NCI-H82 treated with DMSO at 0.1 percent for 48 hours (cell line): Measurements from ENCODE around the gene HMG20B.

Experiments
- DNase-seq: peaks from one replicate; lab custom pipeline; 2025; ENCODE audit not compliant: unreplicated experiment; lab: John Stamatoyannopoulos, UW

HMG20B gene

GRCh38 chr19:3605770-3606169, 33.0 kb downstream of the HMG20B start:
- DNase-seq: no peak

DNA sequence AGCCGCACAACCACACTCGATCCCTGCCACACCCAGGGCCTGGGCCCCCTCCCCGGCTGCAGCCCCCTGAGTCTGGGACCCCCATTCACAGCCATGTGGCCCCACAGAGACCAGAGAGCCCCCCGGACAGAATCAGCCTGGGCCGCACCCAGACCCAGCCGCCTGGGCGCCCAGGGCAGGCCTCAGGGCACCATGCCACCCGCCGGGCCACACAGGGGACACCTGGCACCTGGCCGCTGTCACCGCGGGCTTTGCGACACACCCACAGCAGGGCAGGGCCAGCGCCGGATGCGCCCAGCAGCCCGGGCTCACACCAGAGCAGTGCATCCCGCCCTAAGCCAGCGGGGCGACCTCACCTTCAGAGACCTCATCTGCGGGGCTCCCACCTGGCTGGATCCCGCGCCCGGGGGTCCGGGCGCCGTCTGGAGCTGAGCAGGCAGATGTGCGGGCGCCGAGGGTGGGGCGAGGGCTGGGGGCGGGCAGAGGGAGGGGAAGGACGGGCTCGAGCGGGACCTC, 33.5 kb downstream of the HMG20B start:
- DNase-seq: no peak

GRCh38 chr19:3606690-3607289, 34.0 kb downstream of the HMG20B start, which contains the start of gene TBXA2R:
Gene TBXA2R, minus strand, starts transcription at chr19:3606875. Its CDS starts 6,241 bp downstream, at chr19:3600634.
- no peak for DNase-seq

DNA sequence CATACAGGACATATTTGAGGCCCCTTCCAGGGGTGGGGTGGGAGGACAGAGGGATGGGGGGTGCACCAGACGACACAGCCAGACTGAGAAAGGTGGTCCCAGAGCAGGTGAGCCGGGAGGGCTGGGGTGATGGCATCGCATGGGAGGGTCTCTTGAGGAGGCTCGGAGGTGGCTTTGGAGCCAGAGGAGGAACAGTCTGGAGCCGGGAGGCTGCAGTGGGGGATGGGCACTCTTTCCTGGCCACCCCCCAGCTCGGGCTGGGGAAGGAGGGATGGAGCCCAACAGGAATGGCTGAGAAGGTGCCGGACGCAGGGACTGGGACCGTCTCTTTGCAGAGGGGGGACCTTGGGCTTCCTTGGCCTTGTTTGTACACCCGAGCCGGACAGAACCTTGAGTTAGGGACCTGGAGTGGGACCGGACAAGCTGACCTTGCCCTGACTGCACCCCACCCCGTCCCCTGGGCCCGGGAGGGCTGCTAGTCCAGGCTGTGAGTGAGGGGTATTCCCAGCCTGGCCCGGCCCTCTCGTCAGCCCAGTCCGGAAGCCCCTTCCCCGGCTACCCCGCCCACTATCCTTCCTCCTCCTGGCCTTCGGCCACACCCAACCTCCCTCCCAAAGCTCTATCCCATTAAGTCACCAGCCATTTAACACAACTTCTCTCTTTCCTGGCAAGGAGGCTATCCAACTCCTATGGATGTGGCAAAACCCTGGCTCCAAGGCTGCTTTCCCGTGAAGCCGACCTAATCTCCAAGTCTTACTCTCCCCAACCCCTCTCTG, 34.7 kb downstream of the HMG20B start:
- DNase-seq: no peak

- DNase-seq: no peak
These were observed 35.4 kb downstream of the HMG20B start for GRCh38 chr19:3608079-3608641.

DNA sequence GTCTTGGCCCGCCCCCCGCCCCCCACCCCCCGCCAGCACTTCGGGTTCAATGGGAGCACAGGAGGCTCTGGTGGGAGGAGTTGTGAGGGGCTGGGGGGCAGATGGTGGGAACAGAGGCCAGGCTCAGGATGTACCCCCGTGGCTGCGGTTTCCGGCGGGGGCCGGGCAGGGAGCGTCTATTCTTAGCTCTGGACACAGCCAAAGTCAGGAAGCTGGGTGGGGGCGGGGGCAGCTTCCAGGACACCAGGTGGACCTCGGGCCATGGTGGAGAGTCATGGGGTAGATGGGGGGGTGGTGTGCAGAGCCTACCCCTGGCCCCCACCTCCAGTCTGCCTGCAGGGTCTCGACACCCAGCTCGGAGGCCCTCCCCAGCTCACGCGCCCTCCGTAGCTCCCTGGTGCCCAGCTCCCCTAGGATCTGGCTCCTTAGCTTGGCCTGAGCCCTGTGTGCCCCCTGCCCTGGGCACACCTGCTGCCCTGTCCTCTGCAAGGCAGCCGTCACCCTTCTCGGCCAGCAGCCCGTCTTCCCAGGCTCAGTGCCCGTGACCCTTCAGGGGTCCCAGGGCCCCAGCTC, 36.1 kb downstream of the HMG20B start:
- no peak for DNase-seq

DNA sequence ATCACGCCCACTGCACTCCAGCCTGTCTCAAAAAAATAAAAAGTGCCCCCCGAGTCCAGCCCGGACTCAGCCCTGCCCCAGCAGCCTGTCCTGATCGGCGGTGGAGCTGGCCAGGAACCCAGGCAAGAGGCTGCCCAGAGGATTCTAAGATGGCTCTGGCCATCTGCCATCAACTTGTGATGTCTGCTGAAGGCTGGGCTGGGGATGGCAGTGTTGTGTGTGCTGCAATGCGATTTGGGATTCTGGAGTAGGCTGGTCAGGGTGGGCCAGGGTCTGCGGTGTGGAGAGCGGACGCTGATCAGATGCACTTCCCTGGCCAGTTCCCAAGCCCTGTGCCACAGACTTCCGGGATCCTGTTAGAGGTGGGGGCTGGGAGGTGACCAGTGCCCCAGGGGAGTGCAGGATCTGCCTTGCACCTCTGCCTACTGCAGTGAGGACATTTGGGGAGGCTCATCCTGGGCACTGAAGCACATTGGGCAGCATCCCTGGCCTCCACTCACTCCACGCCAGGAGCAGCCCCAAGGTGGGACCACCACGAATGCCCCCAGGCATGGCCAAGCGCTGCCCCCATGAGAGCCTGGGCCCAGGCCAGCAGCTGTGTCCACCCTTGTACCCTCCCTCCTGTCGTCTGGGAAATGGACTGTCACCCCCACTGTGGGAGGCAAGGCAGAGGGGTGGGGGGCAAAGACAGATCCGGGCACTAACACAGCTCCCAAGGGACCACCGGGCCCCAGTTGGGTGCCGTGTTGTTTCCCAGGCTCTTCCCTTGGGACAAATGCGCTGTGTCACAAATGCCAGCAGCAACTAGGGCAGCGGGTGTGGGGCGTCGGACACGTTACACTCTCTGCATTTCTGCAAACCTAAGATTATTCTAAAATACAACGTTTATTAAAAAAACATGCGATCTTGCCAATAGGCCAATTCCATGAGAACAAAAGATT, 37.3 kb downstream of the HMG20B start:
- DNase-seq: no peak

DNA sequence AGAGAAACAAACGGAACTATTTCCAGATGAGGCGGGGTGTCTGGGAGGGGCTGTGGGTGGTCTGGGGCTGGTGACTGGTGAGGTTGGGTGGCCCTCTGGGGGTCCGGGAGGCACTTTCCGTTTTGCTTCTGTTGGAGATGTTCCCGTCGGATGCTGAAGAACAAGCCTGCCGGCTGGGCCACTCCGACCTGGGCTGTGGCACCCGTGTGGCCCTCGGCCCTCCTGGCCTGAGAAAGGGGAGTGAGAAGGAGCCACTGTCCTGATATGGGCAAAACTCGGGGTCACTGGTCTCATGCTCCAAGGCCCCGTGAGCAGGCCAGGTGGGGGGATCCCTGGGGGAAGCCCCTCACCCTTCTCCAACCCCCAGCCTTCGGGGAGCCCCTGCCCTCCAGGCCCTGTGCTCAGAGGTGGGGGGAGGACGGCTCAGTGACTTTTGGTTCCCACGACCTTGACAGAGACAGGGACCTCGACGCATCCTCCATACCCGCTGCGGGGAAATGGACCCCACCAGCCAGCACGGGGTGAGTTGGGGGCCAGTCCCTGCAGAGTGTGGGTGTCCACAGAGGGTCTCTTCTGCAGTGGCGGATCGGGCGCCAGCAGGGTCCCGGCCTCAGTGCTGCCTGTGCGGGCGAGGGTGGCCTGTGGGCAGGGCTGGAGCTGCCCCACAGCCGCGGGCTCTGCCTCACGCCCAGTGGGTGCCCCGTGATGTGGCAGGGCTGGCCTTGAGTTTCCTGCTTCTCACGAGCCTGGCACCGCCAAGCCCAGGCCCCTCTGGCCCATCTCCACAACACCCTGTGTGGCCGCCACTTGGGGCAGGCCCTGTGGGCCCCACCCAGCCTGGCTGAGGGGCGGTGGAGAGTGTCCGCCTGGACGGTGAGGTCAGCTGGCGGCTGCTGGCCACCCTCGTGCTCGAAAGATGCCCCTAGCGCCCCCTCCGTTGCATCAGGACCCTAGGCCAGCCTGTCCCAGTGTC, 38.3 kb downstream of the HMG20B start:
- no peak for DNase-seq

GRCh38 chr19:3611841-3612240, 39.1 kb downstream of the HMG20B start:
- no peak for DNase-seq

DNA sequence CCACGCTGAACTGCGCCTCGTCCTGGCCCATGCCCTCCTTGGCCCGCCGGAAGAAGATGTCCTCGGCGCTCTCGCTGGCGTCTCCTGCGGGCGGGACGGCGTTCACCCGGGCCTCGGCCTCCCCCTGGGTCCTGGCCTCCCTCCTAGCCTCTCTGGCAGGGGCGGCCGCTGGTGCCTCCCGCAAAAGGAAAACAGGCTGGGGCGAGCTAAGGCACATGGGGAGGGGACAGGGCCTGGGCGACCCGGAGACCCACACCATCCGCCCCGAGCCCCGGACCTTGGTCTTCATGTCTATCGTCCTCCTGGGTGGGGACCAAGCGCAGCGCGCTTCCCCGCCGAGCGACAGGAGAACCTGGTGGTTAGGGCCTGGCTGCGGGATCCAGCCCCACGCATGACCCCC, 39.6 kb downstream of the HMG20B start:
- DNase-seq: no peak

DNA sequence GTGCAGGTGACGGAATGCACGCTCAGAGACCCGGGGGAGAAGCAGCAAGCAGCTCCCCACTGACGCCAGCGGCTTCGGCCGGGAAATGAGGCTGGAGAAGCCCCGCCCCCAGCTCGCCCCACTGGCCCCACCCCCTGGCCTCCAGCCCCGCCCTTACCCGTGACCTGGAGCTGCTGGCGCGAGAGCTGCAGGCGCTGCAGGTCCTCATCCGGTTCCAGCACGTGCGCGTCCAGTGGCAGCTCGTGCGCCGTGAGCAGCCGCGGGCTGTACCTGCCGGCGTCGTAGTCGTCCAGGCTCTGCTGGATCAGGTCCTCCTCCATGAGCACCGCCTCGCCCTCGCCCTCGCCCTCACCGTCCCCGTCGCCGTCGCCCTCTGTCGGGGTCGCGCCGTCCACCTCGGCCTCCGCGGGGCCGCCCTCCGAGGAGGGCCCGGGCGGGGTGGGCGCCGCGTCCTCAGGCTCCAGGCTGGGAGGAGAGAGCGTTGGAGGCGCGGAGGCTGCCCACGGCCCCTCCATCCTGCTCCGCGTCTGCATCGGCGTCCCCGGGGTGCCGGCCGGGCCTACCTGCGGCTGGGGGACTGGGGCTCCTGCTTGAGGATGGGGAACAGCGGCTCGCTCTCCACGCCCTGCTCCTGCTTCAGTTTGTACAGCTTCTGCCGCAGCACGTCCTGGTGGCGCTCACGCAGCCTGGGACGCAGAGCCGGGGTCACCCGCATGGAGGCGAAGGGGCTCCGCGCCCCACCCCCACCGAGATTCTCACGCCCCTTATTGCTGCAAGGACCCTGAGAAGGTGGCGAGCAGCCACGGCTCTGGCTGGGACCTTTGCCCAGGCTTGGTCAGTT, 40.4 kb downstream of the HMG20B start:
- DNase-seq: no peak

DNA sequence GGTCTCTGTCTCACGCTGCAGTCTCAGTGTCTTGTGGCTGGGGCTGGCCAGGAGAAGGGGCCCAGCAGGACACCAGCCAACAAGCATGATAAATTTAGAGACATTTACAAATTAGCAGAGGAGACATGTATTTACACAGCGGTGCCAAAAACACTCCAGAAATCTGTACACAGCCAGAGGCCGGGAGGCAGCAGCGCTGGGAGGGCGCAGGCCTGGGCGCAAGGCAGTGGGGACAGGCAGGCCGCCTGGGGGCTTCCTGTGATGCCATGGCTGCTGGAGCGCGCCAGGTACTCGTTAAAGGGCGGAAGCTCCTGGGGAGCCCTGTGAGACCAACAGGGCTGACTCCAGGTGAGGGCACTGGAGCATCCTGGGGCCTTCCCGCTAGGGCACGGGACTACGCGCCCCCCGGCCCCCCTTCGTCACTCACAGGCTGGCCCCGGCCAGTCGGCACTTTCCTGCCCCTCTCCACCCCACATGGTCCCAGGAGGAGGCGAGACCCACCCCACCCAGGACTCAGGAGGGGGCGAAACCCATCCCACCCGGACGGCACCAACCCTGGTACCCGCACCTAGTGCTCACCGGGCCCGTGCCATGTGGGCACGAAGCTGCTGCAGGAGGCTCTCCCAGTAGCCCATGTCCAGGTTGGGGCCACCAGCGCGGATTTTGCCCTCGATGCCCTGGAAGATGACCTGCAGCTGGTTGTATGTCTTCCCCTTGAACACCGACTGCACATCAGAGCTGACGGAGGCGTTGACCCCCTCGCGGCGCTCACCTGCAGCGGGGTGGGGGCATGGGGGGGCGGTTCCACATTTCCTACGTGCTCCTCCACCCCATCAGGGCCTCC, 41.3 kb downstream of the HMG20B start:
- no peak for DNase-seq

- DNase-seq: no peak
These were observed 42.2 kb downstream of the HMG20B start for GRCh38 chr19:3614858-3615505.

GRCh38 chr19:3615524-3616135, 42.9 kb downstream of the HMG20B start:
- DNase-seq: no peak

- no peak for DNase-seq
These were observed 44.7 kb downstream of the HMG20B start for GRCh38 chr19:3617463-3617862.

- no peak for DNase-seq
These were observed 45.5 kb downstream of the HMG20B start for GRCh38 chr19:3618144-3618810.
